Stimulated activated CD4-positive, alpha-beta T cell treated with anti-CD3 and anti-CD28 coated beads, Interleukin-4, amount 100 ng/mL, for 48 hours (primary cell): ENCODE measurements around the gene DYNC1I1.

ENCODE experiments used
- DNase-seq, 2 donors: peaks; one replicate each; pipeline ENCODE4 v3.0.0-alpha.2; 2020; ENCODE audit warnings: low read depth in 2 of 2

Gene DYNC1I1

DNA sequence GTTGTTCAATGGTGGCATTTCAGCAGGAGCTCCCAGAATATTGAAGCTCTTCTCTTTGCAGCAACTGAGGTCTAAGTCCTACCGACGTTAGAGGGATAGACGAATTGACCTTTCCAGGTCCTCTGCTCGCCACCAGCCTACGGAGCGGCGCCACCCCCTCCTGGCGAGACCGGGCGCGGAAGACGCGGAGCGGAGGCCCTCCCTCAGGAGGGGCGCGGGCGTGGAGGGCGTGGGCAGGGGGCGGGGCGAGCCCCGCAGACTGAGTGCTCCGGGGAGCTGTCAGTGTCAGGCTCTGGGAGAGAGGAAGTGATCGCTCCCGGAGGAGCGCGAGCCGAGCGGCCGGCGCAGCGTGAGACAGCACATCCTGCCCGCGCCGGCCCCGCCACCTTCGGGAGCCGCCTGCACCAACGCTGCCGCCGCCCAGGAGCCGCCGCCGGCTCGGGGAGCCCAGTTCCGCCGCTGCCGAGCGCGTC lies at the start of gene DYNC1I1:
TSS of gene DYNC1I1 (plus strand) at position 257 of the 473 bp plus-strand sequence. CDS start 32,176 bp downstream, outside the sequence.
- peak; percentile 12 to 17 for DNase-seq

DNA sequence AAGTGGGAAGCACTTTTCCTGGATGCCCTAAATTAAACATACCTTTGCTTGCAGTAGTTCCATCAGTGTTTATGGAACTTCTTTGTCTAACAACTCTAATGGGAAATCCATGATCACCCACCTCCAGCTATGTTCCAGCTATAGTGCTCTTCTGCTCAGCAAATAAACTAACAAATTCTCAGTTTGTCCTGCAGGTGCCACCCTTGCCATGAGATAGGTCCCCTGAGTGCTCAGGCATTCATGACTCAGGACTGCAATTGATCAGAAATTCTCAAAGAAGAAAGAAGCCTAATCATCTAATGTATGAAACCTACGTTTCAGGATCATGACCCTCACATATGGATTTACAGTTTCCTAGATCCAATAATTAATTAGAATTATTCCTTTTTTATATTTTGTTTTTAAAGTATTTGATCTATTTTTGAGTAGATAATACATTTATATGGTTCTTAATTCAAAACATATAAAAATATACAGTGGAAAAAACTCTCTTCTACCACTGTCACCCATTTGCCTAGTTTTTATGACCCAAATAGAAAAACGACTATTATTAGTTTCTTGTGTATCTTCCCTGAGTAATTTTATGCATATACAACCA lies 48.7 kb upstream of the DYNC1I1 start:
- no peak for DNase-seq

DNA sequence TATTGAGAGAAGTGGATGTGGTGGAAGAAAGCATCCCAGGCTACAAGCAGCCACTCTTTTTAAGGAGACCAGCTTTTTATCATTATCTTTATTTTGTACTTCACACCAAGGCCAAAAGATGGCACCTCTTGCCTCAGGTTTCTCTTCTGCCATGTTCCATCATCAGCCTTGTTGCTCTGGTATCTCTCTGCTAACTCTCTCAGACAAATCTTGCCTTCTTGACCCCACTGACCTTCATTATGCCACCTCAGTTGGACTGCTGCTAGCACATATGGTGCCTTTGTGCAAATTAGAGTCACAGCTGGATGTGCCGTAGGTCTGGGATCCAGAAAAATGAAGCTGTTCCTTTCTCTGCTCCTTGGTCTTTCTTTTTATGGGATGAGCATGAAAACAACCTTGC lies 47.1 kb upstream of the DYNC1I1 start:
- no peak for DNase-seq

DNA sequence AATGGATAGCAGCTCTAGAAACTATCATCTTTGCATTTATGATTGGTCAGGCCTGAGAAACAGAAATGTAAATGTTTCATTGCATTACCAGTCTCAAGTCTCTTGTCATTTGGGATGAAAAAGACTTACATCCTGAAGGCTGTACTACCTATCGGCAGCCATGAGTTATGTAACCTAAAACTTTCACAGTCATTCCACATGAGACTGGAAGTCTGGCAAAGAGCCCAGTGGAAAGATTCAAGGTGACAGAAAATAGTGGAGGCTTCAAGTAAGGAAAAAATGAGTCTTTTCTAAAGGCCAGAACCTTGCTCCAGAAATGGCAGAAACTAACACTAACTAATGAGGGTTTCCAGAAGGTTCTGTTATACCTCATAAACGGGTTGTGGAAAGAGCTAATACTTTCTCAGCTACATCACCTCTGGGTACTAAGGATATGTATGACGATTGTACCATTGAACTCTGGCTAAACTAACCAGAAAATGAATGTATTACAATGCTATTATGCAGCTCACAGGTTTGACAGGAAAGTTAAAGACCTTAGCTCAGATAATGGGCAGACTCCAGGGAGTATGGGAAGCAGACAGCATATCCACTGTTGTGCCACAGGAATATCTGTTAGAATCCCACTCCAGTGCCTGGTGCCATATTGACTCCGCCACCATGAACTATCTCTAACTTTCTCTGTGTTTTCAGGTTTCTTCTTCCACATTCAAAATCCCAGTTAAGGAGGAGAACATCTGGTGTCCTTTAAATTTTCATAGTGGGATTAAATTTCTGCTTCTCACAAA lies 41.7 kb upstream of the DYNC1I1 start:
- no peak for DNase-seq

DNA sequence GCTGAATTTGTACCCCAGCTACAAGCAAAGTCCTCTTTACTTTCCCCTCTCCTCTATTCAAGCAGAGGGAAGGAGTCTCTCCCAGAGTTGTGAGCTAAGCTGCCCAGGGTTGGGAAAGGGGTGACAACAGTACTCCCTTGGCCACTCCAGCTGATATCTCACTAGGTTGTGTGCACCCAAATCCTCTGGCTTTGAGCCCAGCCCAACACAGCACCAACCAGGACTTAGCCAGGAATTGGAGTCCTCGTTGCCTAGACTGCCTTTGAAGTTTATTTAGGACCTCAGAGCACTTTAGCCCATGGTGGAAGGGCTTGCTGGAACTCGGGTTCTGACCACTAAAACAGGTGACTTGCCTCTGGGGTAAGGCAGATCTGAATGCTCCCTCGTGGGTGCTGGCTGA lies 35.7 kb upstream of the DYNC1I1 start:
- DNase-seq, result no peak

DNA sequence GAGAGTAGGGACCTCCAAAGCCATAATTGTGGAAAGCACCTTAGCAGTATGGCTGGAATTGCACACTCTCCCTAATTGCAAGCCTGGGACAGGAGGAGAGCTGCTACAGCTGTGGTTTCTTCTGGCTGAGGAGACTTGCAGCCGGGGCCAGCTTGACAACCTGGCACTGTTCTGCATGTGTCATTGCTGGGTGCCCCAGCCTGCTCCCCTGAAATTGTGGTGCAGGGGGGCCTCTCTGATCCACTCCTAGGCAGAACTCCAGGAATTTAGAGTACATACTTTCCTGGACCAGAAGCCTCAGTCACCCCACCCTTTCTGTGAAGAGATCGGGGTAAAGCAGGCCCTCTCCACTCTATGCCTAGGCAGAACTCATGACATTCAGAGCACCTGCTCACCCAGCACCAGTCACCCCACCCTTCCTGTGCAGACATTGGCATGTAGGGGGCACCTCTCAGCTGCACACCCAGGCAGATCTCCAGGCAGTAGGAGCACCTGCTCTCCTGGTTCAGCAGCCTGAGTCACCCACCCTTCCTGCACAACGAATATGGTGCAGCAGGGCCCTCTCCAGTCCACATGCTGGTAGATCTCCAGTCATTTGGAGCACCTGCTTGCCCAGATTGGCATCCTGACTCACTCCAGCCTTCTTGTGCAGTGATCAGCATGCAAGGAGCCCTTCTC lies 34.4 kb upstream of the DYNC1I1 start:
- no peak for DNase-seq

DNA sequence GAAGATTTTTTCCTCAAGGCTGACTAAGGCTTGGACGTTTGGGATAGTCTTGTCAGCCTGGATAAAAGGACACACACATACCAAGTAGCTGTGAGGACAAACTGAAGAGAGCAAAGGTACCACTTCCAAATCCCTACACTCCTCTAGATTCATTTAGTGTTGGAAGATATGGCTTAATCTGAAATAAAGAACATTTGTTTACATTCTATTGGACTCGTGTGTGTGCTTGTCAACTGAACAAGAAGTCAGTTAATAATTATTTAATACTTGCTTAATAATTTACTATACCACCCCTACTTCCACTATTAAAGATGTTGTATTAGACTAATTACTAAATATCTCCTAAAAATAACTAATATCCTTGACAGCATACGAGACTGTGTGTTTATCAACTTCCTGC lies 23.3 kb upstream of the DYNC1I1 start:
- DNase-seq, result no peak

DNA sequence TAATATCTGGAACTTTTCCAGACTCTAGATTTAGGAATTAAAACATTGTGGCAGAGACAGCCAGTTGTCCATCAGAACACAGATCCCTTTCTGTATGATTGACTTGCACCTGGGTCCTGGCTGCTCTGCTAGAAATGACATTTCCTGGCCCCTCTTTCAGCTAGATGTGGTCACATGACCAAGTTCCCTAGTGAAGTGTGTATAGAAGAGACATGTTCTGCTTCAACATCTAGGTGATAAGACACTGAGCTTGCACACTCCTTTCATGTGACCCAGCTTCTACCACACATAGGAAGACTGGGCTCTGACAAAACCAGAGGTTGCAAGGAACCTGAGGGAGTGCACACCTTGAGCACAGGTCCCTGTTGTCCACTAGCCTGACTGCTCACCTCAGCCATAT lies 22.8 kb upstream of the DYNC1I1 start:
- DNase-seq, result no peak

DNA sequence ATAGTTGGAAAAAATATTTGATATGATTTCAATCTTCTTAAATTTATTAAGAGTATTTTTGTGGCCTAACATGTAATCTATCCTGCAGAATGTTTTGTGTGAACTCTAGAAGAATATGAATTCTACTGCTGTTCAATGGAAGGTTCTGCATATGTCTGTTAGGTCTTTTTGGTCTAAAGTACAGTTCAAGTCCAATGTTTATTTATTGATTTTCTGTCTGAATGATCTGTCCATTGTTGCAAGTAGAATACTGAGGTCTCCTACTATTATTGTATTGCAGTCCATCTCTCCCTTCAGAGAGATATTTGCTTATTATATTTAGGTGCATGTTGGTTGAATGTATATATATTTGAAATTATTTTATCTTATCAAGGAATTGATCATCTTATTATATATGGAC lies 18.9 kb upstream of the DYNC1I1 start:
- DNase-seq, result no peak

DNA sequence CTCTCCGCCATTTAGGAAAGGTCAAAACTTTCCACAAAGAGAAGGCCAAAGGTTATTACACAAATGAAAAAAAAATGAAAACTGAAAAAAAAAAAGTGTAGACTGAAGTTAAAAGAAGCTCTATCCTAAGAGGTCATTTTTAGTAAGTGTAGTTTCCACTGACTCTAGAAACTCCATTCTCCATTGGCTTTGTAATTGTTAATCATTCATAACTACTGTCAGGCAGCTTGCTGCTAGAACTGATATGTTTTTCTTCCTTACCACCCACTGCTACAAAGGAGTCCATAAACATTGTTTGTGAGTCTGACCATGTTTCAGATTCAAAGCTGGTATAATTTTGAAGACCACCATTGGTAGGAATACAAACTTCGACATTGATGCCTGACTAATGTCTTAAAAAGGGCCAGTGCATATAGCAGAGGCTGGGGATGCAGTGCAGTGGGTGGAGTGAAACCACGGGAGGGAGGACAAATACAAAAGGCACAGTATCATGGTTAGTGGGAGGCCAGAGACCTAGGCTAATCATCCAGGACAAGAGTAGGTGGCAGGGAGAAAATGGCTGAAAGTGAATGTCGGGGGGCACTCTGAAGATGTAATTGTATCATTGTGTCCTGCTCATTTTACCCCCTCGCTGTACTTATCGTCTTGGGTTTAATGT lies 16.9 kb upstream of the DYNC1I1 start:
- DNase-seq, result no peak

DNA sequence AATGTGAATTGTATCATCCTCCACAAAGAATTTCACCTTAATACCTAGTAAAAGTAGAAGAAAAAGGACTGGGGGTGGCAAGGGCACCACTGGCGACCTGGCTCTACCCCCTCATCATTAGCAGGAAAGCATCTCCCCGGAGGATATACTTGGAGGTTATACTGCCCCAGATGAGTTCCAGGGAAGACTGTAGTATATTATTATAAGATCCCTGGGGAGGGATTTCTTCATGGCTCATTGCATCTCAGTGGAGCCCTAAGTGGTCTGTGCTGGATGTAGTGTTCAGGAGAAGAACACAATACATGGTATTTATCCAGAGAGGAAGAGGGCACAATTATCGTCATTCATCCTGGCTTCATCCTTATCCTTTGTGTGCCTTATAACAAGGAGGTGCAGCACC lies 14.2 kb upstream of the DYNC1I1 start:
- no peak for DNase-seq

DNA sequence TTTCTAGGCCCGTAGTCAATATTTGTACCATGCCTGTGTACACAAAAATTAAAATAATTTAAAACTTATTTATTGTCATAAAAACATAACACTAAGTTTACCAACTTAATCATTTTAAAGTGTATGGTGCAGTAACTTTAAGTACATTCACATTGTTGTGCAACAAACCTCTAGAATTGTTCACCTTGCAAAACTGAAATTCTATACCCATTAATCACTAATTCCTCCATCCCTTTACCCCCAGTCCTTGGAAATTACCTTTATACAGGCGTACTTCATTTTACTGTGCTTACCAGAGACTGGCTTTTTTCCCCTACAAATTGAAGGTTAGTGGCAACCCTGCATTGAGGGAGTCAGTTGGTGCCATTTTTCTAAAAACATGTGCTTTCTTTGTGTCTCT lies 6.3 kb upstream of the DYNC1I1 start:
- DNase-seq, result no peak

DNA sequence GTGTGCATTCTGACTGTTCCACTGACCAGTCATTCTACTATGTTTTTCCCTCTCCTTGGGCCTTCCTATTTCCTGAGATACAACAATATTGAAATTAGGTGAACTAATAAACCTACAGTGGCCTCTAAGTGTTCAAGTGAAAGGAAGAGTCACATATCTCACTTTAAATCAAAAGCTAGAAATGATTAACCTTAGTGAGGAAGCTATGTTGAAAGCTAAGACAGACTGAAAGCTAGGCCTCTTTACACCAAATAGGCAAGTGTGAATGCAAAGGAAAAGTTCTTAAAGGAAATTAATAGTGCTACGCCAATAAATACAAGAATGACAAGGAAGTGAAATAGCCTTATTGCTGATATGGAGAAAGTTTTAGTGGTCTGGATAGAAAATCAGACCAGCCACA lies 5.7 kb upstream of the DYNC1I1 start:
- DNase-seq, result no peak

DNA sequence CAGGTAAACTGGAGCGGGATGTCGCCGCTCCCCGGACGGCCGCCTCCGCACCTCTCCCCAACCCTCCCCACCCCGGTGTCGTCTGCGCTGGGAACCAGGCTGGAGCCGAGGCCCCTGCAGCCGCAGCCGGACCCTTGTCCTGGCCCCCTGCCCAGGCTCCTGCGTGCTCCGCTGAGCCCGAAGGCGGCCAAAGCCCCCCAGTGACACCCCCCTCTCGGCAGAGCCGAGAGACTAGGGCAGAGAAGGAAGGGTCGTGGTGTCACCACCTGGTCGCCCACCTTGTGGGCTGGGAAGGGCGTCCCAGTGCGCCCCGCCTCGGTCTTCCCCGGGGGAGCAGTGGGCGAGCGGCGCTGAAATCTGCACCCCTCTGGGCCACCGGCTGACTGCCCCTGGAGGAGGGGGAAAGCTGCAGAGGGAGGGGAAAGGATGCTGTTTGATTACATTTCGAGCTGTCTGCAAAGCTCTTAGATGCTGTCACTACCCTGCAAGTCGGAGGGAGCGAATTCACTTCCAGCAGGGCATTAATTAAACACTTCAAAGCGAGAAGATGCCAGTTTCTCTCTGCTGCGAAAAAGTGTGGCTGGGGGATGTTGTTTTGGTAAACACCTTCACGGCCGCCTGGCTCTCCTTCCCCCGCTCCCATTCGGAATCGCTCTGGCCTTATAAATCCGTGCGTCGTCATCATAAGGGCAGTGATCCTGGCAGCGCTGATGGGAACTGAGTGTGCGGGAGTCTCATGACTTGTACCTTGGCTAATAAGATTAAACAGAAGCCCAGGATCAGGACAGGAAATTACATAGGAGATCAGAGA lies 622 bp downstream of the DYNC1I1 start:
- no peak for DNase-seq

DNA sequence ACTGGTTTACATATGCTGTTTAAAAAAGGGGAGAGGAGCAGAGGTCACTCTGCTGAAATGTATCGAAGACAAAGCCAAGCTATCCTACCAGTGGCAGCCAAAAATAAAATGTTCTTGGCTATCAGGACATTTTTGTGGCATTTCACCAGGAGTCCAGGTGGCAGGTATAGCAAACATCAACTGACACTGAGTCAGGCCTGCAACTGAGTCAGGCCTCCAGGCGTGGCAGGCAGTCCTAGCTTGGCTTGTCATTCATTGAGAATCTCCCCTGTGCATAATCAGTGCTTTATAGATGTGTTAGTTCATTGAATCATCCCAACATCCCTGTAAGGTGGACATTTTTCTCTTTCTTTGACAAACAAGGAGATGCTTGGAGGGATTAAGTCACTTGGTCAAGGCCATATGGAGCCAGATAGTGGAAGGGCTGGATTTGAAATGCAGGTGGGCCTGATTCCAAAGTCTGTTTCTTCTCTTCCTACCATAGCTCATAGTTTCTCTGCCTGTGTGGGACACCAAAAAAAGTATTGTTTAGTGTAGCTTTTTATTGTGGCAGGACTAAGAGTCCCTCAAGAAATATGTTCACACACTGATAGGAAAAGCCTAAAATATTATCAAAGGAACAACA lies 4.3 kb downstream of the DYNC1I1 start:
- DNase-seq, result no peak

DNA sequence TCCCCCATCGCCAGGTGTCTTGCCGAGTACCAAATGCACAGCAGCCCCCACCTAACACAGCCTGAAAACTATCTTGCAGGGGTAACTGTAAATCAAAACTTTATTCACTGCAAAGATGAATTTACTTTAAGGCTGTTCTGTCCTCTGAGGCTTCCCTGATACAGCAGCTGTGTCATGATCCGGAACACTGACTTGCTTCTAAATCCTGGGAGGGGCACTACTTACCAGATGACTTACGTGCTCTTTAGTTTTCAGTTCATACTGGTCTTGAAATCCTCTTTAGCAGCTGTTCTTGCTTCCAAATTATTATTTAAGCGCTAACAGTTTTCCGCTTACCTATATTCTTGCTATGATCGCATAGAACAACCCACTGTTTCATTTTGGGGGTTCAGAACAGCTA lies 4.9 kb downstream of the DYNC1I1 start:
- DNase-seq, result no peak

DNA sequence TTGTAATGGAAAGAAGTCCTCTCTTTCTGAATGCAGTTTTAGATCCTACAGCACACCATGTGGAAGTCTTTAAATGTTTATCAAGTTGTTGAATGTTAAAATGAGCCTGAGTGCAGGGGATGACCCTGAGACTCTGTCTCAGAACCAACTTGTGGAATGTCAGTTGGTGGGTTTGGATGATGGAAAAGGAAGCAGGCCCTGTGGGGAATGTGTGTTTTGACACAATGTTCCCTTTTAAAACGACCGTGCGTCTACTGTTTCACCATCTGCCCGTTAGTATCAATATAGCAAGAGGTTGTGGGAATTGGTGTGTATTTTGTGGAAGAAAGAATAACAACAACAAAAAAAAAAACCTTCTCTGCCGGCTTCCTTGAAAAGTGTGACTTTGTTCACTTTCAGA lies 8.3 kb downstream of the DYNC1I1 start:
- DNase-seq, result no peak

DNA sequence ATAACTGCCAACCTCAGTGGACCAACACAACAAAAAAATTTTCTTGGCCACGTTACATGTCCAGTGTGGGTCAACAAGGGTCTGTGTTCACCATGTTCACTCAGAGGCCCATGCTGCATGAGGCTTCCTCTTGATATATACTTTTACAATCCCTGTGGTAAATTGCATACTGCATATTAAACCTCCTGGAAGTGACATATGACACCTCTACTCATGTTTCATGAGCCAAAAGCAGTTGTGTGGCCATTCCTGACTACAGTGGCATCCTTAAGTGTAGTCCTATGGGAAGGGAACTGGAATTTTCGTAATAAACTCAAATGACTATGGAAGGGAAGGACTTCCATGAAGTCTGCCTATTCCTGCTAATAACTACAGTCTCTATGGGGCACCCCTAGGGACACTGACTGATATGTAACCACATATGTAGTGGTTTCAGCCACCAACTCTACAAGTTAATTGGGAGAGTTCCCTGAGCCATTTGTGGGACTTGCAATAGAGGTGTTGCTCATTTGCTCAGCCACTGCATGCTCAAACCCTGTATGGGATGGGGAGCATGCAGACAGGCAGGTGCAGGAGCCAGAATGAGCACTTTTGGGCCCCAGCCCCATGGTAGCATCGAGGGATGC lies 9.7 kb downstream of the DYNC1I1 start:
- no peak for DNase-seq

DNA sequence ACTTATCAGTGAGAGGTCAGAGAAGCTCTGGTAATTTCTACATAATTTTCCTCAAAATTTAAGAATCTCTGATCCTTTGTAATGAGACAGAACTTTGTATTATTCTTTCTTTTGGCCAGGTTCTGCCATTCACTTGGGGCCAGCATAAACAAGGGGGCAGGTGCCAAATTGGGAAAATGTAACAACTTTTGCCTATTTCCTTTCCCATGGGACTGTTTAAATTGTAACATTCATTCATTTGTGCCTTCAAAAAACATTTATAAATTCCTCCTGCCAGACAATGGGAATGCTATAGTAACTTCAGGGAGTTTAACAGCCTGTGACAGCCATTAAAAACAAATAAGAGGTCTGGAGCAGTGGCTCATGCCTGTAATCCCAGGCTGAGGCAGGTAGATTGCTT lies 12.4 kb downstream of the DYNC1I1 start:
- no peak for DNase-seq

DNA sequence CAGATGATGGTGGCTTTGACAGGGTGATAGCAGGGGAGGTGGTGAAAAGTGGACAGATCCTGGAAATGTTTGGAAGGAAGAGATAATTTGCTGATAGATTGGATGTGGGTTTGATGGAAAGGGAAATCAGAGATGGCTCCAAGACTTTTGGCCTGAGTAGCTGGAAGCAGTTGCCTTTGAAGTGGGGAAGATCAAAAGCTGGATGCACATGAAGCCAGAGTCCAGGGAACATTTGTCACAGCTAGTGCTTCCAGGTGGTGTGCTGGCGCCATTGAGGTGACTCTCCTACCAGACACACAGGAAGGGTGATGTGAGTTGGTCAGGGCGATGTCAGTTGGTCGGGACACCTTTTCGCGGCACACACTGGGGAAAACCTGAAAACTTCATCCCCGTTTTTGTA lies 15.9 kb downstream of the DYNC1I1 start:
- no peak for DNase-seq

DNA sequence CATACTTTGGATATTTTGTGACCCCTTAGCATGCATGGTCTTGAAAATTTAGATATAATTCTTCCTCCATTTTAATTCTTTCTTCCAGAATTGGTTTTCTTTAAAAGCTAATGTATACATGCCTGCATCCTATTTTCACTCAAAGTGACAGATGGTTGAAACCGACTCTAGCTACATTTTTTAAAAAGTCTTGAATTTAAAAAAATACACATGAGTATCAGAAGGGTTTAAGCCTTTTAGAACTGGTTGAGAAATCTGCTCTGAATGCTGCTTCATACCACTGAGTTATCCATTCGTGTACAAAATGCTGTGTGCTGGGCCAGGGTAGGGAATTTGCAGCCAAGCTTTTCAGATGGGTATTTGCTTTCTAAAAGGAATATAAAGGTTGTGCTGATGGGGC lies 16.5 kb downstream of the DYNC1I1 start:
- DNase-seq, result no peak
